H1 (cell line): ENCODE results near the gene ACKR2. TPM values are rescaled to one million over a fixed set of nuclear protein-coding genes. Genes with fewer than 3 reads are reported as not detected.

Source experiments
- CTCF ChIA-PET: fragments of 300-600 bp; sonication (Branson Sonifier 250); formaldehyde crosslinking; loops from one replicate; lab custom pipeline; 2021; ENCODE audit not compliant: partially characterized antibody; lab: Charles Lee
- POLR2A ChIA-PET: fragments of 300-600 bp; sonication (Branson Sonifier 250); formaldehyde crosslinking; loops from one replicate; lab custom pipeline; 2021; ENCODE audit warnings: inconsistent platforms; ENCODE audit not compliant: partially characterized antibody; lab: Charles Lee
- DNase-seq, 2 experiments: peaks; one replicate each; pipeline versions ENCODE4 v3.0.0 to v3.0.0-alpha.2; 2010 to 2022; ENCODE audit warnings: low spot score in 2 of 2, low read depth in 1 of 2, mixed read lengths in 1 of 2
- FAIRE-seq: peaks from 2 replicates; lab custom pipeline; 2011; peaks lifted over from hg19 to GRCh38; lab: Jason Lieb, UNC
- H2AFZ ChIP-seq: 2 replicates; pipeline ENCODE4 v1.8.1; 2012; ENCODE audit warnings: low read length, inconsistent platforms
- H2AK5ac ChIP-seq: 2 replicates; pipeline ENCODE4 v1.6.1; 2013; ENCODE audit warnings: low read depth, low read length
- H2BK120ac ChIP-seq: replicated peaks from 2 replicates; pipeline ENCODE3; 2013; ENCODE audit warnings: low read depth, low read length, inconsistent platforms
- H2BK12ac ChIP-seq: 2 replicates; pipeline ENCODE4 v1.6.1; 2013; ENCODE audit warnings: low read depth, low read length
- H2BK15ac ChIP-seq: 2 replicates; pipeline ENCODE4 v1.6.1; 2013; ENCODE audit warnings: low read length
- H2BK20ac ChIP-seq: 2 replicates; pipeline ENCODE4 v1.6.1; 2013; ENCODE audit warnings: low read length
- H2BK5ac ChIP-seq: 2 replicates; pipeline ENCODE4 v1.6.1; 2013; ENCODE audit warnings: low read depth, low read length
- H3K14ac ChIP-seq: 2 replicates; pipeline ENCODE4 v1.6.1; 2013; ENCODE audit warnings: inconsistent platforms; ENCODE audit not compliant: insufficient read length
- H3K18ac ChIP-seq: 2 replicates; pipeline ENCODE4 v1.6.1; 2013; ENCODE audit warnings: low read length; ENCODE audit errors: extremely low read depth
- H3K23ac ChIP-seq: 2 replicates; pipeline ENCODE4 v1.6.1; 2013; ENCODE audit warnings: inconsistent platforms; ENCODE audit not compliant: insufficient read length
- H3K23me2 ChIP-seq: 2 replicates; pipeline ENCODE4 v1.6.1; 2013; ENCODE audit warnings: low read depth, low read length
- H3K27ac ChIP-seq: 2 replicates; pipeline ENCODE4 v1.6.1; 2011; ENCODE audit warnings: low read depth, low read length, inconsistent platforms
- H3K27me3 ChIP-seq, 4 experiments: replicated peaks in 1 of 4; 1 replicate in 1 of 4; 2 replicates in 3 of 4; pipeline versions ENCODE4 v1.6.1 to v1.8.1; 2011 to 2013; ENCODE audit warnings: low read length in 3 of 4, mild to moderate bottlenecking in 3 of 4, inconsistent platforms in 2 of 4, mixed read lengths in 2 of 4, moderate library complexity in 1 of 4; ENCODE audit not compliant: control insufficient read depth in 3 of 4, insufficient read depth in 3 of 4; ENCODE audit errors: extremely low read depth in 1 of 4
- H3K36me3 ChIP-seq, 4 experiments: 2 replicates each; pipeline versions ENCODE4 v1.6.1 to v1.8.1; 2011 to 2013; ENCODE audit warnings: mild to moderate bottlenecking in 4 of 4, low read length in 3 of 4, moderate library complexity in 2 of 4, control low read depth in 1 of 4, inconsistent platforms in 1 of 4; ENCODE audit not compliant: insufficient read depth in 4 of 4, control insufficient read depth in 2 of 4
- H3K4ac ChIP-seq: replicated peaks from 2 replicates; pipeline ENCODE3; 2013; ENCODE audit warnings: low read length, low read depth, mixed read lengths, inconsistent platforms; ENCODE audit not compliant: insufficient read length
- H3K4me1 ChIP-seq, 4 experiments: replicated peaks in 1 of 4; 1 replicate in 1 of 4; 2 replicates in 3 of 4; pipeline versions ENCODE4 v1.6.1 to v1.8.1; 2011 to 2013; ENCODE audit warnings: low read length in 3 of 4, inconsistent platforms in 2 of 4, mixed read lengths in 1 of 4; ENCODE audit not compliant: insufficient read depth in 4 of 4, control insufficient read depth in 3 of 4
- H3K4me2 ChIP-seq, 2 experiments: 2 replicates each; pipeline versions ENCODE4 v1.6.1 to v1.8.1; 2011 to 2013; ENCODE audit warnings: low read depth in 2 of 2, low read length in 2 of 2, control low read depth in 1 of 2, inconsistent platforms in 1 of 2, mild to moderate bottlenecking in 1 of 2; ENCODE audit not compliant: insufficient read depth in 1 of 2
- H3K4me3 ChIP-seq, 4 experiments: fragments of 200-600, 300-600 bp in 1 of 4; sonication (generic), shearing (Covaris generic), sonication (Bioruptor Twin) in 1 of 4; 2 replicates each; pipeline versions ENCODE4 v1.5.1 to v1.8.1; 2011 to 2016; ENCODE audit warnings: low read length in 4 of 4, low read depth in 3 of 4, control low read depth in 2 of 4, inconsistent platforms in 2 of 4, mild to moderate bottlenecking in 2 of 4, mixed read lengths in 1 of 4, moderate library complexity in 1 of 4; ENCODE audit not compliant: insufficient read depth in 2 of 4; ENCODE audit errors: extremely low read depth in 1 of 4
- H3K56ac ChIP-seq: replicated peaks from 2 replicates; pipeline ENCODE3; 2013; ENCODE audit warnings: low read depth, mild to moderate bottlenecking, mixed read lengths, low read length, inconsistent platforms; ENCODE audit not compliant: insufficient read length
- H3K79me1 ChIP-seq: 2 replicates; pipeline ENCODE4 v1.6.1; 2013; ENCODE audit warnings: low read depth, low read length, control low read depth
- H3K79me2 ChIP-seq, 2 experiments: 2 replicates each; pipeline versions ENCODE4 v1.6.1 to v1.8.1; 2012 to 2013; ENCODE audit warnings: low read length in 2 of 2, mild to moderate bottlenecking in 2 of 2, inconsistent platforms in 1 of 2; ENCODE audit not compliant: insufficient read depth in 2 of 2, control insufficient read depth in 1 of 2
- H3K9ac ChIP-seq, 4 experiments: replicated peaks in 1 of 4; 1 replicate in 1 of 4; 2 replicates in 3 of 4; pipeline versions ENCODE4 v1.6.1 to v1.8.1; 2011 to 2013; ENCODE audit warnings: low read depth in 3 of 4, low read length in 3 of 4, control low read depth in 2 of 4, mild to moderate bottlenecking in 2 of 4, moderate library complexity in 2 of 4, inconsistent platforms in 1 of 4; ENCODE audit errors: extremely low read depth in 1 of 4
- H3K9me3 ChIP-seq, 2 experiments: 2 replicates each; pipeline versions ENCODE4 v1.6.1 to v1.8.1; 2012 to 2013; ENCODE audit warnings: mild to moderate bottlenecking in 2 of 2, moderate library complexity in 2 of 2, control low read depth in 1 of 2, inconsistent platforms in 1 of 2, low read depth in 1 of 2, low read length in 1 of 2, mixed read lengths in 1 of 2; ENCODE audit not compliant: insufficient read depth in 2 of 2
- H4K20me1 ChIP-seq, 2 experiments: replicated peaks in 1 of 2; 2 replicates each; pipeline versions ENCODE3 to v1.8.1; 2011 to 2013; ENCODE audit warnings: inconsistent platforms in 2 of 2, low read length in 2 of 2, mild to moderate bottlenecking in 1 of 2; ENCODE audit not compliant: insufficient read depth in 2 of 2, control insufficient read depth in 1 of 2
- H4K5ac ChIP-seq: 2 replicates; pipeline ENCODE4 v1.6.1; 2013; ENCODE audit warnings: low read length, low read depth, mixed read lengths, inconsistent platforms; ENCODE audit not compliant: insufficient read length
- H4K8ac ChIP-seq: 2 replicates; pipeline ENCODE4 v1.8.0; 2013; ENCODE audit warnings: mild to moderate bottlenecking, moderate library complexity, low read length, inconsistent platforms; ENCODE audit not compliant: insufficient read depth; ENCODE audit errors: extremely low read depth
- H4K91ac ChIP-seq: replicated peaks from 2 replicates; pipeline ENCODE3; 2013; ENCODE audit warnings: low read length, mixed read lengths, inconsistent platforms; ENCODE audit not compliant: insufficient read length
- BCL11A ChIP-seq, 2 experiments: IDR thresholded peaks; one replicate each; pipeline ENCODE4 v1.6.1; 2011; ENCODE audit warnings: low read depth in 2 of 2, low read length in 2 of 2, mild to moderate bottlenecking in 2 of 2
- CHD1 ChIP-seq: IDR thresholded peaks from 2 replicates; pipeline ENCODE4 v1.6.1; 2012; ENCODE audit warnings: low read depth, low read length, improper control_type of control experiment
- EP300 ChIP-seq, 2 experiments: IDR thresholded peaks; 1 replicate in 1 of 2; 2 replicates in 1 of 2; pipeline ENCODE4 v1.6.1; 2011 to 2012; ENCODE audit warnings: low read depth in 2 of 2, low read length in 2 of 2, mild to moderate bottlenecking in 2 of 2, borderline replicate concordance in 1 of 2, inconsistent platforms in 1 of 2, moderate library complexity in 1 of 2
- KDM5A ChIP-seq: fragments of 200-600 bp; IDR thresholded peaks from 2 replicates; pipeline ENCODE4 v1.7.1; 2012; ENCODE audit warnings: mild to moderate bottlenecking, low read length, inconsistent platforms, mixed read lengths
- MAFK ChIP-seq: IDR thresholded peaks from 2 replicates; pipeline ENCODE4 v1.6.1; 2012; ENCODE audit warnings: low read depth, mild to moderate bottlenecking, improper control_type of control experiment, low read length
- SP2 ChIP-seq: IDR thresholded peaks from 2 replicates; pipeline ENCODE4 v1.6.1; 2012; ENCODE audit warnings: mild to moderate bottlenecking, low read length, inconsistent platforms
- YY1 ChIP-seq: IDR thresholded peaks from 2 replicates; pipeline ENCODE4 v1.6.1; 2011; ENCODE audit warnings: low read depth, mild to moderate bottlenecking, low read length
- polyA plus RNA-seq, 7 experiments: library from polyadenylated mRNA; depleted of rRNA in 3 of 7; stranded (reverse) in 5 of 7; unstranded in 2 of 7; fragments of >200 nt in 5 of 7; fragments of 200-250 nt in 2 of 7; gene quantifications; 1 replicate in 5 of 7; 2 replicates in 1 of 7; 4 replicates in 1 of 7; pipeline versions ENCODE4 v1.2.1 to v1.2.3, GENCODE V29; 2011 to 2013; ENCODE audit warnings: missing spikeins in 2 of 7, mixed read lengths in 2 of 7
- total RNA-seq: library from RNA; stranded (reverse); fragmentation: NEBNext Ultra II Directional; extraction: Animal tissue kit (Norgen Biotek cat#: 25700); gene quantifications from 2 replicates; pipeline ENCODE4 v1.2.1, GENCODE V29; 2021

Gene ACKR2
- total and polyA plus RNA-seq, 2 of the 8 experiments (the other 6 are each of a cell fraction or from before 2014, with no cell fraction given): 0.09 to 0.12 TPM

- no peak overlapping the region for H2BK15ac ChIP-seq
- H3K4me2 ChIP-seq: no peak overlapping the region
- H3K23ac ChIP-seq: no peak overlapping the region
- no peak overlapping the region for H2BK120ac ChIP-seq
- no peak overlapping the region for H2AFZ ChIP-seq
- CTCF ChIA-PET: no interaction called here
- no peaks in the 10 kb centered on the region for H3K23me2 ChIP-seq
- no peak for TF ChIP-seq BCL11A (IDR thresholded peaks at IDR 0.05; ENCODE audit: low read depth in 2 of 2, low read length in 2 of 2)
- TF ChIP-seq CHD1: no peak
- no peak for TF ChIP-seq YY1
- TF ChIP-seq KDM5A: no peak
- TF ChIP-seq SP2: no peak
- TF ChIP-seq EP300 (IDR thresholded peaks at IDR 0.05; ENCODE audit: borderline replicate concordance in 1 of 2, low read depth in 2 of 2, low read length in 2 of 2): no peak
- no peak for TF ChIP-seq MAFK
- no peak overlapping the region for H4K91ac ChIP-seq
- H4K20me1 ChIP-seq: no peaks in the 10 kb centered on the region
- DNase-seq (no peak), FAIRE-seq (no peak)
- H3K27ac ChIP-seq: no peak overlapping the region
- H2BK5ac ChIP-seq: no peak overlapping the region
- no peaks in the 10 kb centered on the region for H3K27me3 ChIP-seq
- peaks cover 0 to 3% (median 2%) of the 10 kb centered on the region in 4 experiments; a peak in 3 of 7 replicates for H3K4me1 ChIP-seq
- no peak overlapping the region for H3K56ac ChIP-seq
- no peaks in the 10 kb centered on the region for H3K79me2 ChIP-seq
- H3K79me1 ChIP-seq: no peaks in the 10 kb centered on the region
- H3K4ac ChIP-seq: no peak overlapping the region
- H3K14ac ChIP-seq: no peak overlapping the region
- H4K8ac ChIP-seq: no peak overlapping the region
- no peak overlapping the region for H3K9ac ChIP-seq
- H3K4me3 ChIP-seq: no peak overlapping the region
- H2BK20ac ChIP-seq: no peak overlapping the region
- no peaks in the 10 kb centered on the region for H3K36me3 ChIP-seq
- H4K5ac ChIP-seq: no peak overlapping the region
- H2AK5ac ChIP-seq: no peak overlapping the region
- POLR2A ChIA-PET: no interaction called here
- no peak overlapping the region for H3K18ac ChIP-seq
- H3K9me3 ChIP-seq: no peaks in the 10 kb centered on the region
- no peak overlapping the region for H2BK12ac ChIP-seq
These were observed 17.8 kb downstream of the ACKR2 start for GRCh38 chr3:42827023-42827422.
